CD14-positive monocyte (primary cell): ENCODE results near the gene FCSK. TPM values are rescaled to one million over a fixed set of nuclear protein-coding genes. Genes with fewer than 3 reads are reported as not detected.

Source experiments
- DNase-seq, 3 donors: peaks; one replicate each; pipeline ENCODE4 v3.0.0-alpha.2; 2011 to 2022
- H2AFZ ChIP-seq: 2 replicates; pipeline ENCODE4 v1.6.0; 2012; ENCODE audit warnings: mild to moderate bottlenecking, low read depth, low read length, inconsistent platforms; ENCODE audit not compliant: insufficient read depth, poor library complexity, severe bottlenecking
- H3K27ac ChIP-seq, 2 donors: 1 replicate in 1 of 2; 2 replicates in 1 of 2; pipeline ENCODE4 v1.5.1; 2012 to 2013; ENCODE audit warnings: low read length in 2 of 2, control low read depth in 1 of 2, inconsistent platforms in 1 of 2, low read depth in 1 of 2, mild to moderate bottlenecking in 1 of 2
- H3K27me3 ChIP-seq, 2 donors: one replicate each; pipeline versions ENCODE4 v1.6.0 to v1.6.1; 2011 to 2013; ENCODE audit warnings: low read length in 2 of 2; ENCODE audit not compliant: control insufficient read depth in 2 of 2, insufficient read depth in 2 of 2
- H3K36me3 ChIP-seq, 2 donors: replicated peaks in 1 of 2; 1 replicate in 1 of 2; 2 replicates in 1 of 2; pipeline versions ENCODE4 v1.5.1 to v1.6.1; 2012 to 2013; ENCODE audit warnings: low read length in 2 of 2, control low read depth in 1 of 2, inconsistent platforms in 1 of 2, mild to moderate bottlenecking in 1 of 2; ENCODE audit not compliant: insufficient read depth in 2 of 2, control insufficient read depth in 1 of 2
- H3K4me1 ChIP-seq, 2 donors: 1 replicate in 1 of 2; 2 replicates in 1 of 2; pipeline versions ENCODE4 v1.5.1 to v1.6.1; 2012 to 2013; ENCODE audit warnings: low read length in 2 of 2, control low read depth in 1 of 2, inconsistent platforms in 1 of 2, mild to moderate bottlenecking in 1 of 2, moderate library complexity in 1 of 2; ENCODE audit not compliant: insufficient read depth in 2 of 2, control insufficient read depth in 1 of 2
- H3K4me2 ChIP-seq: replicated peaks from 2 replicates; pipeline ENCODE3; 2012; ENCODE audit warnings: low read length, moderate library complexity, mild to moderate bottlenecking; ENCODE audit not compliant: poor library complexity, severe bottlenecking; ENCODE audit errors: extremely low read depth
- H3K4me3 ChIP-seq, 3 experiments: fragments of 200-600 bp in 1 of 3; sonication (generic) in 1 of 3; replicated peaks in 1 of 3; 1 replicate in 2 of 3; 2 replicates in 1 of 3; pipeline ENCODE4 v1.5.1; 2011 to 2013; ENCODE audit warnings: low read length in 3 of 3, mild to moderate bottlenecking in 3 of 3, control low read depth in 2 of 3, low read depth in 2 of 3, inconsistent platforms in 1 of 3, moderate library complexity in 1 of 3
- H3K79me2 ChIP-seq: 2 replicates; pipeline ENCODE4 v1.6.0; 2012; ENCODE audit warnings: mild to moderate bottlenecking, control low read depth, inconsistent platforms, low read length, moderate library complexity; ENCODE audit not compliant: insufficient read depth
- H3K9ac ChIP-seq: 2 replicates; pipeline ENCODE4 v1.6.0; 2017; ENCODE audit warnings: low read length, mild to moderate bottlenecking; ENCODE audit not compliant: insufficient read depth, poor library complexity, severe bottlenecking
- H3K9me3 ChIP-seq, 2 donors: replicated peaks in 1 of 2; 1 replicate in 1 of 2; 2 replicates in 1 of 2; pipeline versions ENCODE4 v1.5.1 to v1.6.1; 2012 to 2013; ENCODE audit warnings: low read length in 2 of 2, control low read depth in 1 of 2; ENCODE audit not compliant: control insufficient read depth in 1 of 2, insufficient read depth in 1 of 2
- H4K20me1 ChIP-seq: 2 replicates; pipeline ENCODE4 v1.6.0; 2012; ENCODE audit warnings: mild to moderate bottlenecking, low read length, control low read depth, moderate library complexity; ENCODE audit not compliant: insufficient read depth
- H3K27ac Mint-ChIP-seq, 7 donors: one replicate each; pipeline ENCODE4 v1.8.0; 2020; ENCODE audit warnings: mild to moderate bottlenecking in 7 of 7, mixed read lengths in 7 of 7, moderate library complexity in 6 of 7, inconsistent platforms in 2 of 7
- H3K27me3 Mint-ChIP-seq, 3 donors: one replicate each; pipeline ENCODE4 v1.8.0; 2021 to 2022; ENCODE audit warnings: low read depth in 3 of 3, mild to moderate bottlenecking in 3 of 3, mixed read lengths in 3 of 3, moderate library complexity in 3 of 3, inconsistent platforms in 1 of 3
- H3K36me3 Mint-ChIP-seq, 2 donors: one replicate each; pipeline ENCODE4 v1.8.0; 2020; ENCODE audit warnings: mixed read lengths in 2 of 2, inconsistent platforms in 1 of 2, mild to moderate bottlenecking in 1 of 2
- H3K4me1 Mint-ChIP-seq: one replicate; pipeline ENCODE4 v1.8.0; 2020; ENCODE audit warnings: mild to moderate bottlenecking, mixed read lengths
- H3K4me3 Mint-ChIP-seq, 2 donors: one replicate each; pipeline ENCODE4 v1.8.0; 2020; ENCODE audit warnings: mild to moderate bottlenecking in 2 of 2, mixed read lengths in 2 of 2, moderate library complexity in 1 of 2
- H3K9me3 Mint-ChIP-seq, 7 donors: one replicate each; pipeline ENCODE4 v1.8.0; 2020 to 2022; ENCODE audit warnings: mixed read lengths in 7 of 7, mild to moderate bottlenecking in 6 of 7, moderate library complexity in 6 of 7, inconsistent platforms in 2 of 7
- CTCF ChIP-seq: fragments of 200-600 bp; IDR thresholded peaks from one replicate; pipeline ENCODE4 v1.8.0; 2022; ENCODE audit warnings: antibody characterized with exemption, mild to moderate bottlenecking
- WGBS: methylation state at CpG from one replicate; pipeline ENCODE4 v1.1.5; 2013; ENCODE audit warnings: missing lambda C conversion rate; ENCODE audit not compliant: insufficient coverage; 5-methylcytosine and 5-hydroxymethylcytosine counted together
- intact Hi-C, 2 donors: fragments of 100-400 bp; cut with micrococcal nuclease; formaldehyde crosslinking; loops; one replicate each; pipeline versions ENCODE4 v1.15.0 to v1.15.1; 2023
- polyA plus RNA-seq, 3 donors: library from polyadenylated mRNA; depleted of rRNA in 1 of 3; unstranded in 2 of 3; stranded (reverse) in 1 of 3; fragments of 300-500 nt in 2 of 3; fragments of >200 nt in 1 of 3; fragmentation: Illumina TruSeq in 2 of 3; gene quantifications; 1 replicate in 2 of 3; 2 replicates in 1 of 3; pipeline ENCODE4 v1.2.3, GENCODE V29; 2012 to 2021

The FCSK gene
- polyA plus RNA-seq, 3 donors, result 4.2 to 19.0 (median 6.4) TPM

GRCh38 chr16:70429888-70430666, 24.3 kb upstream of the FCSK start:
- Histone ChIP-seq H3K9me3 (no peaks in the 10 kb centered on the region), H3K4me3 (peak overlapping the region in 1 of 3 experiments; percentile 57), H3K27ac (peak overlapping the region; percentile 95 to 99), H3K27me3 (no peaks in the 10 kb centered on the region), H3K4me2 (peak overlapping the region; percentile 55), H3K4me1 (peaks cover 85 to 98% of the 10 kb centered on the region in 2 donors), H2AFZ (peak overlapping the region; percentile 62), H3K9ac (peak overlapping the region; percentile 68), H3K36me3 (peaks cover 4 to 6% of the 10 kb centered on the region in 2 donors), H4K20me1 (peaks cover 14% of the 10 kb centered on the region), H3K79me2 (peaks cover 52% of the 10 kb centered on the region)
- Mint-ChIP-seq H3K4me1 (peaks cover 83% of the 10 kb centered on the region), H3K36me3 (peaks cover 22% of the 10 kb centered on the region in 2 donors), H3K27me3 (peaks cover 0 to 5% (median 3%) of the 10 kb centered on the region in 3 donors), H3K27ac (peak overlapping the region; percentile 93 to 98 (median 97)), H3K4me3 (peak overlapping the region in 1 of 2 donors; percentile 6), H3K9me3 (peaks cover 0 to 3% (median 0%) of the 10 kb centered on the region in 7 donors)
- no peak for TF ChIP-seq CTCF
- intact Hi-C loops, result no loop called here
- 64% methylated on average over 3 of the region's 5 CpGs for whole genome bisulfite sequencing
- no peak for DNase-seq

GRCh38 chr16:70430667-70431536, 23.5 kb upstream of the FCSK start:
- H3K79me2 ChIP-seq, result peaks cover 45% of the 10 kb centered on the region
- peaks cover 4 to 7% of the 10 kb centered on the region in 2 donors for H3K36me3 ChIP-seq
- Mint-ChIP-seq H3K36me3 (peaks cover 20 to 24% of the 10 kb centered on the region in 2 donors), H3K4me3 (peak overlapping the region; percentile 27 to 49), H3K9me3 (peaks cover 0 to 3% (median 0%) of the 10 kb centered on the region in 7 donors), H3K27ac (peak overlapping the region; percentile 93 to 98 (median 97)), H3K4me1 (peaks cover 74% of the 10 kb centered on the region), H3K27me3 (peaks cover 0 to 5% (median 3%) of the 10 kb centered on the region in 3 donors)
- 8% methylated on average over 2 of the region's 11 CpGs for WGBS
- peak overlapping the region; percentile 59 for H3K4me2 ChIP-seq
- intact Hi-C loops, result no loop called here
- H2AFZ ChIP-seq, result peak overlapping the region; percentile 62
- peak; percentile 81 to 98 (median 83) for DNase-seq
- peaks cover 79 to 90% of the 10 kb centered on the region in 2 donors for H3K4me1 ChIP-seq
- H3K27me3 ChIP-seq, result no peaks in the 10 kb centered on the region
- peak overlapping the region; percentile 95 to 99 for H3K27ac ChIP-seq
- H4K20me1 ChIP-seq, result peaks cover 14% of the 10 kb centered on the region
- no peak for TF ChIP-seq CTCF
- H3K4me3 ChIP-seq, result peak overlapping the region in 1 of 3 experiments; percentile 57
- H3K9me3 ChIP-seq, result no peaks in the 10 kb centered on the region
- peak overlapping the region; percentile 68 for H3K9ac ChIP-seq
